GM19452 (cell line): ENCODE data around the gene DPP9.
"Not testable (repeated sequence)": the region's sequence is repeated elsewhere in the genome, so short reads cannot be mapped to it uniquely, and the experiment has no call there.

Source experiments
- ATAC-seq: cut with Tn5 transposase; IDR thresholded peaks from one replicate; pipeline ENCODE4 v1.9.1; 2021; ENCODE audit not compliant: unreplicated experiment

Gene DPP9

DNA sequence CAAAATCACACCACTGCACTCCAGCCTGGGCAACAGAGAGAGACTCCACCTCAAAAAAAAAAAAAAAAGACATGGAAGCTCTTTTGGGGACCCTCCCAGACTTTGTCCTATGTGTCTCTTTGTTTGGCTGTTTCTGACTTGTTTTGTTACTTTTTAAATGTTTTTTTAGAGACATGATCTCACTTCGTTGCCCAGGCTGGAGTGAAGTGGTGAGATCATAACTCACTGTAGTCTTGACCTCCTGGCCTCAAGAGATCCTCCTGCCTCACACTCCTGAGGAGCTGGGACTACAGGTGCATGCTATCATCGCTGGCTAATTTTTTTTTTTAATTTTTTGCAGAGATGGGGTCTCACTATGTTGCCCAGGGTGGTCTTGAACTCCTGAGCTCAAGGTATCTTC is 16.4 kb upstream of the DPP9 start:
- no peak for ATAC-seq

DNA sequence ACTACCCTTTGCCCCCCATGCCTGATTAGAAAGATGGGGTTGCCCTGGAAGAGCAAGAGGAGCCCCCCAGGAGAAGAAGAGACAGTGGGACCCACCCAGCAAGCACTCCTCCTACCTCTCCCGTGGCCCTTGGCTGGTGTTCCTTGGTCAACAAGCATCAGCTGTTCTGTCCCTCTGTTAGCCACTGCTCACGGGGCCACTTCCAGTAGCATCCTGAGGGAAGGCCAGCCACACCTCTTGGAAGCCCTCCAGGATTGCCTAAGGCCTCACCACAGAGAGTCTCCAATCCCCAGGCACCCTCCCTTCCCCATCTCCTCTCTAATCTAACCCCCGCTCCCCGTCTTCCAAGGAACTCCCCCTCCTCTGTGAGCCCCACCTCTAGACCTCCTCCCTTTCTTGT is 15.1 kb upstream of the DPP9 start:
- no peak for ATAC-seq

DNA sequence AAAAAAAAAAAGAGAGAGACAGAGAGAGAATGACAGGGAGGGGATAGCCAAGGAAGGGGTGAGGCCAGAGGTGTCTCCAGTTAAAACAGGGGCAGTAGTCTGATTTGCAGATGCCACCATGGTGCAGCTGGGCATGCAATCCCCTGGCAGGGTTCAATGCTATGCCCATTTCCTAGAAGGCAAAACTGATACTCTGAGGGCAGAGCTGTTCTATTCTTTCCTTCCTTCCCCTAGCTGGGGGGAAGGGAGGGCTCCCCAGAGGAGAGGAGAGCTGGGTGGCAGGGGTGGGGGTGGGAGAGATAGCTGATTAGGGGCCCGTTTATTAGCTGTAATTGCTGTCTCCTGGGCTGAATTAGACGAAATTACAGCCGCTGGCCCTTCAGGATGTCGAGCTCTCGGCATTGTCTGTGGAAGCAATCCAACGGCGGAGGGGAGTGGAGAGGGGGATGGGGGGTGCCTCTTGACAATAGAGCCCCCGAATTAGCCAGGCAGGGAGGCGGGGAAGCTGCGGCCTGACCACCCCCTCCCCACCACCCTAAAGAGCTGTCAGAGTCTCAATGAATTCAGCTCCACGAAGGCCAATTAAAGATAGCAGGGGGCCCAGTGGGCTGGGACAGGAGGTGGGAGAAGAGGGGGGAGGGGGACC is 14.4 kb upstream of the DPP9 start:
- no peak for ATAC-seq

DNA sequence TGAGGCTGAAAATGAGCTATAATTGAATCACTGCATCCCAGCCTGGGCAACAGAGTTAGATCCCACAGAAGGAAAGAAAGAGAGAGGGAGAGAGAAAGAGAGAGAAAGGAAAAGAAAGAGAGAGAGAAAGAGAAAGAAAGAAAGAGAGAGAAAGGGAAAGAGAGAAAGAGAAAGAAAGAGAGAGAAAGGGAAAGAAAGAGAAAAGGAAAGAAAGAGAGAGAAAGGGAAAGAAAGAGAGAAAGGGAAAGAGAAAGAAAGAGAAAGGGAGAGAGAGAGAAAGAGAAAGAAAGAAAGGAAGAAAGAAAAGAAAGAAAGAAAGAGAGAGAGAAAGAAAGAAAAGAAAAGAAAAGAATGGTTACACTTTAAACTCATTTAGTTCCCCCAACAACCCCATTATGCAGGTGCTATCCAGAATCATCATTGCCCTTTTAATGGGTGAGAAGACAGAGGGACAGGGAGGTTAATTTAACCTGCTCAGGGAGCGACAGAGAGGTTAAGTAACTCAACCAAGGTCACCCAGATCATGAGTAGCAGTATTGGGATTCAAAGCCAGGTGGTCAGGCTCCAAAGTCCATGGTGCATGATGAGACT is 10.2 kb upstream of the DPP9 start:
- ATAC-seq, result no peak

DNA sequence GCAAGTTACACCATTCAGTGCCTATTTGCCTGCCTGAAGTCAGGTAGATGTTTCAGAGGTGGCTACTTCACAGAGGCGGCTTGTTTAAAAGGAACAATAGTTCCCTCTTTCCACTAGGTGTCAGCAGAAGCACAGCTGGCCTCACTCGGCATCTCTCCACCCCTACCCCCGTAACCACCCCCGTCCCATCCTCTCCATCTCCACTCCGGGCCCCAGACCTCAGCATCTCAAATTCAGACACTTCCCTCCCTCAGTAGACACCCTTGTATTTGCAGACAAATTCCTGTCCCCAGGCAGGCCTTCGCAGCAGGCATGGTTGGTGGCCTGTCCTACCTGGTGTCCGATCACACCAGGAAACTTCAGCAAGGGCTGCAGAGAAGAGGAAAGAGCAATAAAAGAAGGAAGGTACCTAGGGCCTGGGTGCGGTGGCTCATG is 9.1 kb upstream of the DPP9 start:
- ATAC-seq, result no peak

DNA sequence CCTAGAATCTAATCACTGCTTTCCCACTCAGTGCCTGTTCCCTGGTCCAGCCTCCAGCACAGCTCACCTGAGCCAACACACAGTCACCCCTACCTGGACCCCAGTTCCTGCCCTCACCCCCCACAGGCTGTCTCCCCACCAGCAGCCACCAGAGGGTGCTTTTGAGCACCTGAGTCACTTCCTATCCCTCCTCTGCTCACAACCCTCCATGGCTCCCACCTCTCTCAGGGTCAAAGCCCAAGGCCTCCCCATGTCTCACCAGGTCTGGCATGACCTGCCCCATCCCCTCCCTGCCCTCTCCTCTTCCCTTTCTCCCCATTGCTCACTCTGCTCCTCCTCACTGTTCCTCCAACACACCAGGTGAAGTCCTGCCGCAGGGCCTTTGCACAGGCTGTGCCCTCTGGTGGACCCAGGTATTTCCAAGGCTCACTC is 7.1 kb upstream of the DPP9 start:
- no peak for ATAC-seq

DNA sequence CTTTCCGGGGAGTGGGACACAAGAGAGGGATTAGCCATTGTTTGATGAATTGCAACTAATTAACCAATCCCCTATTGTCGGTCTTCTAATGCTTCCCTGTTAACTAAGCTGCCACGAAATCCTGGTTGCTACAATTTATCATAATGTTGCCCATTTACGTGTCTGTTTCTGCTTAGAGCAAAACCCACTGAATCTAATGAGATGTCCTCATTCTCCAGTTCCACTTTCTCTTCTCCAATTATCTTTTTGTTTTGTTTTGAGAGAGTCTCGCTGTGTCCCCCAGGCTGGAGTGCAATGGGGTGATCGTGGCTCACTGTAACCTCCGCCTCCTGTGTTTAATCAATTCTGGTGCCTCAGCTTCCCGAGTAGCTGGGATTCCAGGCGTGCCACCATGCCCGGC is 5.2 kb upstream of the DPP9 start:
- no peak for ATAC-seq

DNA sequence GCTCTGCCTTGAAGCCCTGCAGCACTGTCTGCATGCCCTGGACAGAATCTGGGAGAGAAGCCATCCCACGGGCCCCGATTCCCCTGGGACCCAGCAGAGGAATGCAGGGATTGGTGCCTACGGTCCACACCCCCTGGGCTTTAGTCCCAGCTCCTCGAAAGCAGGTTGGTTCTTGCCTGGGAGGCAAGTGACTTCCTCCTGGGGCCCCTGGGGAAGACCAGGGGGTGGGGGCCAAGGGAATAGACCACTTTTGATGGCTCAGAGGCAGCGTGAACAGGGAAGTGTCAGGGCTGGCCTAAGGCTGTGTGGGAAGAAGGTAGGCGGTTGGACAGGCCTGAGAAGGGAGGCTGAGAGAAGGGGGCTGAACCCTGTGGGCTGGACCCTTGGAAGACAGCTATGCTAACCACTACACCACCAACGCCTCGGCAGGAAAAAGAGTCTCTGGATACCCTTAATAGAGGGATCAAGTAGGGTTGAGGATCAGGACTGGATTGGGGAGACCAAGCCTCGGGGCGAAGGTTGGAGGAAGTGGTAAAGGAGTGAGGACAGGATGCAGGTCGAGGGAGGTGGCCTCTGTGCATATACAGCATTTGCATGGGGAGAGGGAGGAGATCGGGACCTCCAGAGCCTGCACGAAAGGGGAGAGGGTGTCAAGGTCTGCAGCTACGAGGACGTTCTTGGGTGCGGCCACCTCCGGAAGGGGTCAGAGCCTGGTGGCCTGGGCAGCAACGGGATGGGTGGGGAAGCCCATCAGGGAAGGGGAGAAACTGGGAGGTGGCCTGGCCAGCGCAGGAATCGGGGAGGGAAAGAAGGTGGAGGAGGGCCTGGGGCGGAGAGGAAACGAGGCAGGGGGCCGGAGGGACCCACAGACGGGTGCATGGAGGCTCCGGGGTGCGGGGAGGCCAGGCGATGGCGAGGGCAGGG is 709 bp downstream of the DPP9 start:
- ATAC-seq, result no peak

DNA sequence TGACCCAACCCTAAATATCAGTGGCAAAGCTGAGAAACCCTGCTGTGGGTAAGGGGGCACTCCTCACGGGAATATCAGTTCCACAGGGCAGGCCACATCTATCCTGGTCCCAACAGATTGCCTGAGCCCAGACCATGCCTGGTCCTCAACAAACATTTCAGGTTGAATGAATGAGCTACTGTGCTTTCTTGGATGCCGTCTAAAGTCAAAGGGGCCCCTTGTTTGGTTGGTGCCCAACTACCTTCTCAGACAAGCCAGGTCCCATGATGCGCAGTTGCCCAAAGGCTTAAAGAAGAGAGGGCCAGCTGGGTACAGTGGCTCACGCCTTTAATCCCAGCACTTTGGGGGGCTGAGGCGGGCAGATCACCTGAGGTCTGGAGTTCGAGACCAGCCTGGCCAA is 2.4 kb downstream of the DPP9 start:
- ATAC-seq, result no peak

DNA sequence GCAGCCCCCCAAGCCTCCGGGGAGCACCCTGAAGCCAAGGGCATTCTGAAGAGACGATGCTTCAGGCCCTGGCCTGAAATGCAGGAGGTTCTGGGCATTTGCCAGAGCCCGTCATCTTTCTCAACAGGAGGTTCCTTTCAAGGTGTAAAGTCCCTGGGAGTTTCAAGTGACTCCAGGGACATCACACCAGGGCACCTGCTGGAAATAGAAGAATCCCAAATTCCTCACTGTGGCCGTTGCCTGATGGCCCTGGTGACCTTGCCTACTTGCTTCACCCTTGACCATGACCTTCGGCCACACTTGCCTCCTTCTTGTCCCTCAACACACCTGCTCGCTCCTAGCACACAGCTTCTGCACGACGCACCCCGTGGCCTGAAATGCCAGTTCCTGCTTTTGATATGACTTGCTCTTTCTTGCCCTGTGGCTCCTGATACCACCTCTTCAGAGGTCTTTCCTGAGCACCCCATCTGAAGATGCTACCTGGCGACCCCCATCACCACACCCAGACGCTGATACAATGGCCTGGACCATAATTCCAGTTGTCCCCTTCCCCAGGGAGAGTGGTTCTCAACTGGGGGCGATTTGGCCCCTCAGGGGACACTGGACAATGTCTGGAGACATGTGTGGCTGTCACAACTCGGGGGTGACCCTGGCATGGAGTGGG is 3.5 kb downstream of the DPP9 start:
- no peak for ATAC-seq

DNA sequence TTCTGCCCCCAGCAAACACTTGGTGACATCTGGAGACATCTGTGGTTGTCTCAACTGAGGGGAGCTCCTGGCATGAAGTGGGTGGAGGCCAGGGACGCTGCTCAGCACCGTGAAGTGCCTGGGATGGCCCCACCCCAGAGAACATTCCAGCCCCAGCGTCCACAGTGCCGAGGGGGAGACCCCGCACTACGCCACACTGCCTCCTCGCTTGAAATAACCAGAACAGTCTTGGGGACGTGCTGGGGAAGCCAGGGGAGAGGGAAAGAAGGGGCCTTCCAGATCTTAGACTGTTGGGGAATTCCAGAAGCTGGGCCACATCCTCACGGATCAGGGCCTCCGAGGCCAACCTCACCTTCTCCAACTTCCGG is 4.2 kb downstream of the DPP9 start:
- no peak for ATAC-seq

DNA sequence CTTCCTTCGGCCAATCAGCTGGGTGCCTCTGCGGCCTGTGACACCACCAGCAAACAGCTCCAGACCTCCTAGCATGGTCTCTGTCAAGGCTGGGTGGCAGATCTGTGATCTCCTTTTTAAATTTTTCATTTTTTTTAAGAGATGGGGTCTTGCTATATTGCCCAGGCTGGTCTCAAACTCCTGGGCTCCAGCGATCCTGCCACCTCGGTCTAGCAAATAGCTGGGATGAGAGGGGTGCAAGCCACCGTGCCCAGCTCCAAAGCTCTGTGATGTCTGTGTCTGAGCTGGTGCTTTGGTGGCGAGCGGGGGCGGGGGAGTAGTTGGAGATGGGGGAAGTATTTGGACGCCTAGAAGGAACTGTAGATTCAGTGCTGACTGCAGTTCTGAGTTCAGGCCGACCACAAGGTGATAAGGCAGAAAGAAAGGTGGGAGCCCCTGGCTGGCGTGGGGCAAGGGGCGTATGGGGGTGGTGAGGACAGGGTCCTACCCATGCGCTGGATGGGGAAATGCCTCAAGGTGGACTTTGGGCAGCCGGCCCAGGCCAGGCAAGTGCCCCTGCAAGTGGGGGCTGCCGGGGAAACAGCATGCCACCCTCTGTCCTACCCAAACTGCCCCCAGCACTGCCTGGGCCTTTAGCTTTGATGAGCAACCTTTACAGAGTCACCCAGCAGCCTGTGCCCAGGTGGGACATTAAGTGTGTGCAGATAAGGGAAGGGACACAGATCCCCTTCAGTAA is 5.5 kb downstream of the DPP9 start:
- no peak for ATAC-seq

DNA sequence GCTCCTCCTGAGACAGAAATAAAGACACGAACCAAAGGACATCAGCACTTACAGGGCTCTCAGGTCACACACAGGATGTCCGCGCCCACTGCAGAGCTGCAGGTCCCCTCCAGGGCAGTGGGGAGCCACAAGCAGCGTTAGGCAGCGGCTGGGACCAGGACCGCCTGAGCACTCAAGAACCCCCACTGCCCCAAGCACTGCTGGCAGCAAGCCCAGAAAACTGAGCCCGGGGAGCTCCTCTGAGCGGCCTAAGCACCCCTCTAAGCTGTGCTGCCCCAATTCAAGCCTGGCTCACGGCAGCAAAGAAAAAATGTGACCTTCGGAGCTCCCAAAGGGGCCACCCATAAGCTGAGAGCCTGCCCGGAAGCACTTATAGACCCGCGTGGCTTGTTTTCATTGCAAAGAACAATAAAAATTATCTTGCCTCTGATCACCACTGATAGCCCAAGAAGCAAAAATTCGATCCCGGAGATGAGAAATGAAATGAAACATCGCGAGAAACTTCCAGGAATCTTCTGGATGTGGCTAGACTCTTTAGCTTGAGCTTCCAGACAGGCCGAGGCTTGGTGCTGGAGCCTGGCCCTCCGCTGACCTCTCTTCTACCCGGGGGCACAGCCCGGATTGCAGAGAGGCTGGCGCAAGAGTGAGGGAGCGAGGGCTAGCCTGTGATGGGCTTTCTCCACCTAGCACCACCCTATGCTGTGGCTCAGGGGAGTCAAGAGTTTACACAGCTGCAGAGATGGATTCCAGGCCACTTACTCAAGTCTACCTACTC is 6.3 kb downstream of the DPP9 start:
- ATAC-seq, result no peak

DNA sequence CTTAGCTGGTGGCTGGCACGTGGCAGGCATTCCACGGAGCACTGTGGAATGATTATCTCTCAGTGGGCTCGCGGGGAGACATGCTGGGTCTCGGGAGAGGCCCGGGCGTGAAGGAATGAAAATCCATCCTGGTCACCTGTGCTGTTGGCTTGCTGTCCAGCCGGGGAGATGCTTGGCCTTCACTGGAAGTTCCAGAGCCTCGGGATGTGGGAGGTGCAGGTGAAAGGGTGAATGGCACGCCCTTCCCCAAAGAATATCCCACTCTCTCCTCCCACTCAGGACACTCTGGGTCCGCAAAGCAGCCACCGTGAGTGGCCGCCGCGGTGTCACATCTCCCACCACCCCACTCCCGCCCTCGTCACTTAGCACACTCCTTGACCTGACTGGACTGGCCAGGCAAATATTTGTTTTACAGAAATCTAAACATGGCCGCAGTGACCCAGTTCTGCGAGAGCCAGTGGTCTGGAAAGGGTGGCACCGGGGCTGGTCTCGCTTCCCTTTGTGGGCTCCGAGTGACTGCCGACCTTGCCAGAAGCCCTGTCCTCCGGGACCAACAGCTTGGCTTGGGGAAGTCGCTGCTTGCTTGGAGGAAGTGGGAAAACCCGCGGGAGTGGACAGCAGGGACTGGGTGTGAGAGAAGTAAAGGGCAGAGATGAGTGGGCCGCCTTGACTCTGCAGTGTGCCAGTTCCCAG is 8.0 kb downstream of the DPP9 start:
- ATAC-seq, result no peak

DNA sequence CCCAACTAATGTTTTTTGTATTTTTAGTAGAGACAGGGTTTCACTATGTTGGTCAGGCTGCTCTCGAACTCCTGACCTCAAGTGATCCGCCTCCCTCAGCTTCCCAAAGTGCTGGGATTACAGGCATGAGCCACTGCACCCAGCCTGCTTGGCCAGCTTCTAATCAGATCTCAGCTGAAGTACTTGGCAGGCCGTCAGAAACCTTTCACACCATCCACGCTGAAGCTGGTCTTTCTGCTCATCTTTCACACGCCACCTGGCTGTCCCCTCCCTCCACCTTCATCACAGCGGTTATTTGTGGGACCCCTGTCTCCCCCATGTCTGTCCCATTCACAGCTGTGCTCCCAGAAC is 8.5 kb downstream of the DPP9 start:
- ATAC-seq, result not testable (repeated sequence)

DNA sequence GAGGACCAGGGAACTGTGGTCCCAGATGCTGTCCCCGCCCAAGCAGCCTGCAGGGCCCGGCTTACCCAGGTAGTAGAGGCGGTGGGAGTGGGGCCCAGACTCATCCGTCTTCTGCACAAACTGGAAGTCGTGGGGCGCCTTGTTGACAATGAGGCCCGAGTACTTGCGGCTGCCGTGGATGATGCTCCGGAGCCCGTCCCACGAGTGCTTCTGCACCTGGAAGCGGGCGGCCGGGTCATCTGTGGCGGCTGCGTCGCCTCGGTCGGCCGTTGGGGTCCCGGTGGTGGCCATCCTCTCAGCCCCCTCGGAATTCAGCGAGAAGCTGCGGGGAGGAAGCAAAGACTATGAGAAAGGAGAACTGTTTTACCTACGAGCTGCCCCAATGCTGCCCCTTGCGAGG is 9.6 kb downstream of the DPP9 start:
- ATAC-seq, result no peak

DNA sequence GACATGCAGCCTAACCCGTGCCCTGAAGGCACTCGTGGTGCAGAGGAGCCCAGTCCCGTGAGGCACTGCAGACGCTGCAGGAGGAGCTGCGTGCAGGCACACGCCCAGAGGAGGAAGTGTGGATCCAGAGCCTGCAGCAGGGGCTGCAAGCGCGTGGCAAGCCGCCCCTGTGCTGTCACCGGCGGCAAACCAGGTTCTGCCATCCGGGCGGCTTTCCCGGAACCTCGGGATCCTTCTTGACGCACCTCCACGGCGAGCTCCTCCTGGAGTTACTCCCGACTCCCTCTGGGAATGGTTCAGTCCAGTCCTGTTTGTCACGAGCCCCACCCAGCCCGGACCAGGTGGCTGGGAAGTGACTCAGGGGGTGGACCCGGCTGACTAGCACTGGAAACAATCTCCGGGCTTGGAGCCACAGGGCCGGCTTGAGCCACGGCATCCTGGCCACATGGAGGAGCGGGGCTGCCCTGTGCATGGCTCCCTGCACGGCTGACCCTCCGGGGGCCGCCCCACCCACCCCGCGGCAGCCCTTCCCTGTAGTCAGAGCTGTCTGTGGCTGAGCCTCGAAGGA is 10.2 kb downstream of the DPP9 start:
- ATAC-seq, result no peak

DNA sequence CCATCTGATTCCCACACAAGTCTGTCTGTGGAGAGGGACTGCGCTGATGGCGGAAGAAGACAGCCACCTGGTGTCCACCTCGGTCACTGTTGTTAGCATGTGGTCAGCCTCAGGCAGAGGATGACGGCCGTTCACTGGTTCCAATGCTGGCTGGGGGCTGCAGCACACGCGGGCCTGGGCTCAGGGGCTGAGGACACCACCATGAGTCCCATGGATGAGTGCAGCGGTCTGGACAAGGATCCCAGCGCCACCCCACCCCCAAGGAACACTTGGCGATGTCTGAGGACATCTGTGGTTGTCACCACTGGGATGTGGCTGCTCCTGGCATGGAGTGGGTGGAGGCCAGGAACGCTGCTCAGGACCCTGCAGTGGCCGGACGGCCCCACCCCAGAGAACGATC is 10.9 kb downstream of the DPP9 start:
- ATAC-seq, result no peak

DNA sequence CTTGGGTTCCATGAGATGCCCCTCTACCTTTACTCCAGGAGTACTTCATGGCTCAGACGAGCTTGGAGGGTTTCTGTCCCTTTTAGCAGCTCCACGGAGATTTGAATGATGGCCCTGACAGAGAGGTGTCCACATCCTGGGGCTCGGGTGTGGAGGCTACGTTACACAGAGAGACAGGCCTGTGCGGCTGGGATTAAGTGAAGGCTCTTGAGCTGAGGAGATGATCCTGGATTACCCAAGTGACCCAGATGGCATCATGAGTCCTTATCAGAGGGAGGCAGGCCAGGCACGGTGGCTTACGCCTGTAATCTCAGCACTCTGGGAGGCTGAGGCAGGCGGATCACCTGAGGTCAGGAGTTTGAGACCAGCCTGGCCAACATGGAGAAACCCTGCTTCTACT is 12.4 kb downstream of the DPP9 start:
- ATAC-seq, result no peak

DNA sequence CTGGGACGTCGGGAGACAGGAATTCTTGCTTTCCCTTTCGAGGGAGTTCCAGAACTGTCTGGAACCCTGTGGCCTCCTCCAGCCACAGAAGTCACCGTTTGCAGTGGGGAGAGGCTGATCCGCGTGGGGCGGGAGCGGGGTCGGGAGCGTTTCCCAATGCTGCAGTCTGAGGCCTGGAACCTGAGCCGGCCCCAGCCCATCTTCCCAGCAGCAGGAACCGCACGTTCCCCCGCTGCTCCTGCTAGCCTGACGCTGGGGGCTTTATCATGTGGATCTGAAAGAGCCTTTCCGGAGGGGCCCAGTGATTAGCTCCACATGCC is 13.4 kb downstream of the DPP9 start:
- no peak for ATAC-seq
